Tongue (tissue), 2 donors: Measurements from ENCODE around the gene CELA3B. TPM values are rescaled to one million over a fixed set of nuclear protein-coding genes. Genes with fewer than 3 reads are reported as not detected.
"Not testable (repeated sequence)": the region's sequence is repeated elsewhere in the genome, so short reads cannot be mapped to it uniquely, and the experiment has no call there.

Experiments
- DNase-seq: peaks from one replicate; pipeline ENCODE4 v3.0.0-alpha.2; 2015
- total RNA-seq: library from RNA; depleted of rRNA; stranded (reverse); fragments of >200 nt; gene quantifications from one replicate; pipeline ENCODE4 v1.2.3, GENCODE V29; 2014

The CELA3B gene
- total RNA-seq, 1 donor from 2014 or later, result not detected

- not testable (repeated sequence) for DNase-seq
Measured at GRCh38 chr1:21980515-21981220, 3.8 kb downstream of the CELA3B start.

- DNase-seq, result not testable (repeated sequence)
Measured at GRCh38 chr1:21981253-21981652, 4.4 kb downstream of the CELA3B start.

- DNase-seq, result not testable (repeated sequence)
Measured at GRCh38 chr1:21982122-21982521, 5.3 kb downstream of the CELA3B start.

- DNase-seq, result not testable (repeated sequence)
Measured at GRCh38 chr1:21983539-21983938, 6.7 kb downstream of the CELA3B start.

GRCh38 chr1:21985893-21986292, 9.1 kb downstream of the CELA3B start:
- not testable (repeated sequence) for DNase-seq

GRCh38 chr1:21986386-21986785, 9.6 kb downstream of the CELA3B start:
- DNase-seq, result not testable (repeated sequence)

GRCh38 chr1:21989672-21990393, 13.0 kb downstream of the CELA3B start:
- not testable (repeated sequence) for DNase-seq

- not testable (repeated sequence) for DNase-seq
Measured at GRCh38 chr1:21992186-21992585, 15.4 kb downstream of the CELA3B start.

GRCh38 chr1:21994716-21995115, 17.9 kb downstream of the CELA3B start:
- not testable (repeated sequence) for DNase-seq

- not testable (repeated sequence) for DNase-seq
Measured at GRCh38 chr1:21996663-21996970, 19.8 kb downstream of the CELA3B start.

- not testable (repeated sequence) for DNase-seq
Measured at GRCh38 chr1:21997891-21998623, 21.2 kb downstream of the CELA3B start.

- DNase-seq, result not testable (repeated sequence)
Measured at GRCh38 chr1:21998624-21999294, 21.9 kb downstream of the CELA3B start.

- DNase-seq, result peak; percentile 40
Measured at GRCh38 chr1:21999645-22000044, 22.8 kb downstream of the CELA3B start.

GRCh38 chr1:22001409-22001808, 24.6 kb downstream of the CELA3B start, which contains the start of gene CELA3A:
CELA3A (plus strand) TSS chr1:22001657; CDS start chr1:22001675, 18 bp downstream.
- peak; percentile 21 for DNase-seq

GRCh38 chr1:22002461-22002860, 25.6 kb downstream of the CELA3B start:
- DNase-seq, result not testable (repeated sequence)

GRCh38 chr1:22002875-22003274, 26.1 kb downstream of the CELA3B start:
- DNase-seq, result not testable (repeated sequence)

GRCh38 chr1:22003959-22004358, 27.1 kb downstream of the CELA3B start:
- DNase-seq, result not testable (repeated sequence)

- DNase-seq, result peak; percentile 35
Measured at GRCh38 chr1:22005261-22006149, 28.7 kb downstream of the CELA3B start.

GRCh38 chr1:22006736-22007135, 29.9 kb downstream of the CELA3B start:
- not testable (repeated sequence) for DNase-seq

- DNase-seq, result not testable (repeated sequence)
Measured at GRCh38 chr1:22007262-22007661, 30.4 kb downstream of the CELA3B start.

GRCh38 chr1:22009566-22009965, 32.7 kb downstream of the CELA3B start:
- not testable (repeated sequence) for DNase-seq
